ENCODE data around the gene GPX2. TPM values are rescaled to one million over a fixed set of nuclear protein-coding genes. Genes with fewer than 3 reads are reported as not detected.

GPX2 gene
- total RNA-seq, 1 donor from 2014 or later = not detected

- H3K4me3 ChIP-seq = no peak overlapping the region
- H3F3A ChIP-seq (ENCODE audit: low read depth) = no peaks in the 10 kb centered on the region
- Mint-ChIP-seq H3K9me3 (no peaks in the 10 kb centered on the region), H3K36me3 (peaks cover 9% of the 10 kb centered on the region), H3K4me1 (no peaks in the 10 kb centered on the region), H3K4me3 (no peak overlapping the region), H3K27me3 (ENCODE audit: insufficient read depth, low read depth) (no peaks in the 10 kb centered on the region), H3K27ac (no peak overlapping the region)
- no peak overlapping the region for H2AFZ ChIP-seq (replicated peaks)
- no peaks in the 10 kb centered on the region for H3K36me3 ChIP-seq
- no peaks in the 10 kb centered on the region for H3K4me1 ChIP-seq
- TF ChIP-seq CTCF (IDR thresholded peaks at IDR 0.05) (no peak), EZH2phosphoT487 (IDR thresholded peaks at IDR 0.05) (no peak), EZH2 (IDR thresholded peaks at IDR 0.05) (no peak)
- no peaks in the 10 kb centered on the region for H3K9me3 ChIP-seq (ENCODE audit: low read depth)
- H3K9ac ChIP-seq = no peak overlapping the region
- no peak overlapping the region for H3K4me2 ChIP-seq
- H3K27me3 ChIP-seq = no peaks in the 10 kb centered on the region
- DNase-seq (ENCODE audit: low spot score) = no peak
- H4K20me1 ChIP-seq (ENCODE audit: low read depth) = peaks cover 5% of the 10 kb centered on the region
- H3K79me2 ChIP-seq (ENCODE audit: low read depth) = no peaks in the 10 kb centered on the region
- H3K27ac ChIP-seq = no peak overlapping the region
These were observed 8.3 kb upstream of the GPX2 start for GRCh38 chr14:64950889-64951288.

GRCh38 chr14:64948612-64949210, 6.2 kb upstream of the GPX2 start:
- no peaks in the 10 kb centered on the region for H3K9me3 ChIP-seq (ENCODE audit: low read depth)
- H3K4me2 ChIP-seq = no peak overlapping the region
- H3K4me3 ChIP-seq = no peak overlapping the region
- no peak overlapping the region for H3K27ac ChIP-seq
- H2AFZ ChIP-seq (replicated peaks) = no peak overlapping the region
- H4K20me1 ChIP-seq (ENCODE audit: low read depth) = peaks cover 5% of the 10 kb centered on the region
- no peaks in the 10 kb centered on the region for H3K4me1 ChIP-seq
- Mint-ChIP-seq H3K9me3 (no peaks in the 10 kb centered on the region), H3K4me3 (no peak overlapping the region), H3K4me1 (no peaks in the 10 kb centered on the region), H3K36me3 (peaks cover 9% of the 10 kb centered on the region), H3K27me3 (ENCODE audit: insufficient read depth, low read depth) (no peaks in the 10 kb centered on the region), H3K27ac (no peak overlapping the region)
- DNase-seq (ENCODE audit: low spot score) = no peak
- H3K27me3 ChIP-seq = no peaks in the 10 kb centered on the region
- no peak for TF ChIP-seq CTCF (IDR thresholded peaks at IDR 0.05)
- no peak for TF ChIP-seq EZH2 (IDR thresholded peaks at IDR 0.05)
- no peak for TF ChIP-seq EZH2phosphoT487 (IDR thresholded peaks at IDR 0.05)
- H3K36me3 ChIP-seq = no peaks in the 10 kb centered on the region
- no peak overlapping the region for H3K9ac ChIP-seq
- H3F3A ChIP-seq (ENCODE audit: low read depth) = no peaks in the 10 kb centered on the region
- H3K79me2 ChIP-seq (ENCODE audit: low read depth) = no peaks in the 10 kb centered on the region

DNA sequence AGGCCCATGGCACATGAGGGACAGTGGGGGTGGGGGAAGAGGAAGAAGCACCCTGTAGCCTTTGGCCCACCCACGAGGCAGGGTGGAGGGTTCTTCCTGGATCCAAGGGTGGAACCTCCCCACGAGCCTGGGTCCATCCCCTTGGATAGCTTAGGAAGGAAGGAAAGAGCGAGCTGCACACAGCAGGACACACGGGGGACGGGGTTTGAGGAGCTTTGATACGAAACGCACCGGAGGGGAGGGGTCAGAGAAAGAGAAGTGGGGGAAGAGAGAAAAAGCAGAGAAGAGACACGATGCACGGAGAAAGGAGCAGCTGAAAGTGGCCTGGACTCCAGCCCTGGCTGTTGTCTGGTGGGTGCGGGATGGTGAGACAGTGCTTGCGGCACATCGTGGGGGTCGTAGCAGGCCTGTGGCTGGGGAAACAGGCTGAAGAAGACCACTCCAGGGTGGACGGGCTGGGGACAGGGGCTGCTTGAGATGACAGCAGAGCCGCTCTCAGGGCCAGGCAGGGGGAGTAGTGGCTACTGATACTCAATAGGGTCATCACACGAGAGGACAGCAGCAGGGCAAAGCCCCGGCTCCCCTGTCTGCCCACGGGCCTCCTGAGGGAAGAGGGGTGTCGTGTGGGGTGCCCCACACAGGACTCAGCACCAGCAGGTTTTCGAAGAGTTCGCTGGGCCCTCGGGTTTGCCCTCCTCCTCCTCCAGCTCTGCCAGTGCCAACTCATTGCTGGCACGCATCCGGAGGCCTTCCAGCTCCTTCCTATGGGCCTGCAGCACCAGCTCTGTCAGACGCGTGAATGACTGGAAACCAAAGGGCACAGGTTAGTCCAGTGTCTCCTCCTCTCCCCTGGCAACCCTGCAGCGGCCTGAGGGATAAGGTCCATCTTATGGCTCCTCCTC, 5.4 kb upstream of the GPX2 start:
- H3K79me2 ChIP-seq (ENCODE audit: low read depth) = no peaks in the 10 kb centered on the region
- TF ChIP-seq EZH2 (IDR thresholded peaks at IDR 0.05) = no peak
- TF ChIP-seq CTCF (IDR thresholded peaks at IDR 0.05) = no peak
- no peak for TF ChIP-seq EZH2phosphoT487 (IDR thresholded peaks at IDR 0.05)
- no peak overlapping the region for H3K9ac ChIP-seq
- H3K4me3 ChIP-seq = no peak overlapping the region
- Mint-ChIP-seq H3K4me1 (no peaks in the 10 kb centered on the region), H3K36me3 (peaks cover 9% of the 10 kb centered on the region), H3K27ac (no peak overlapping the region), H3K9me3 (no peaks in the 10 kb centered on the region), H3K4me3 (no peak overlapping the region), H3K27me3 (ENCODE audit: insufficient read depth, low read depth) (no peaks in the 10 kb centered on the region)
- H3K9me3 ChIP-seq (ENCODE audit: low read depth) = no peaks in the 10 kb centered on the region
- H3K4me1 ChIP-seq = no peaks in the 10 kb centered on the region
- H2AFZ ChIP-seq (replicated peaks) = no peak overlapping the region
- no peaks in the 10 kb centered on the region for H3K36me3 ChIP-seq
- H3K4me2 ChIP-seq = no peak overlapping the region
- no peak overlapping the region for H3K27ac ChIP-seq
- H3K27me3 ChIP-seq = no peaks in the 10 kb centered on the region
- H3F3A ChIP-seq (ENCODE audit: low read depth) = no peaks in the 10 kb centered on the region
- DNase-seq (ENCODE audit: low spot score) = no peak
- H4K20me1 ChIP-seq (ENCODE audit: low read depth) = peaks cover under 1% of the 10 kb centered on the region
